ENCODE results near the gene C2orf76.

C2orf76 gene

GRCh38 chr2:119294671-119295070 is 72.0 kb downstream of the C2orf76 start:
- Histone ChIP-seq H3K4me1 (ENCODE audit: low read length) (peaks cover 16% of the 10 kb centered on the region), H3K79me2 (ENCODE audit: low read length) (no peaks in the 10 kb centered on the region), H3F3A (ENCODE audit: insufficient read depth, low read length) (peaks cover 11% of the 10 kb centered on the region; the same call in 1 of the 2 replicates), H3K9me3 (replicated peaks; ENCODE audit: insufficient read depth, low read length) (no peaks in the 10 kb centered on the region), H3K36me3 (replicated peaks; ENCODE audit: insufficient read depth, low read length) (no peaks in the 10 kb centered on the region), H3K27ac (ENCODE audit: low read length) (no peak overlapping the region), H3K4me3 (ENCODE audit: low read length) (no peak overlapping the region), H2AFZ (ENCODE audit: low read length) (no peak overlapping the region), H4K20me1 (ENCODE audit: insufficient read depth, low read length) (no peaks in the 10 kb centered on the region), H3K9ac (ENCODE audit: low read length) (no peak overlapping the region), H3K9me2 (replicated peaks; ENCODE audit: insufficient read depth, low read length) (no peaks in the 10 kb centered on the region), H3K4me2 (ENCODE audit: low read depth, low read length) (no peak overlapping the region), H3K27me3 (replicated peaks; ENCODE audit: insufficient read depth, low read length) (no peaks in the 10 kb centered on the region)
- TF ChIP-seq EZH2 (optimal IDR thresholded peaks at IDR 0.05; ENCODE audit: low read depth, low read length) (no peak), EZH2phosphoT487 (IDR thresholded peaks at IDR 0.05; ENCODE audit: low read length) (no peak)
- TF ChIP-seq, protein P1, sequence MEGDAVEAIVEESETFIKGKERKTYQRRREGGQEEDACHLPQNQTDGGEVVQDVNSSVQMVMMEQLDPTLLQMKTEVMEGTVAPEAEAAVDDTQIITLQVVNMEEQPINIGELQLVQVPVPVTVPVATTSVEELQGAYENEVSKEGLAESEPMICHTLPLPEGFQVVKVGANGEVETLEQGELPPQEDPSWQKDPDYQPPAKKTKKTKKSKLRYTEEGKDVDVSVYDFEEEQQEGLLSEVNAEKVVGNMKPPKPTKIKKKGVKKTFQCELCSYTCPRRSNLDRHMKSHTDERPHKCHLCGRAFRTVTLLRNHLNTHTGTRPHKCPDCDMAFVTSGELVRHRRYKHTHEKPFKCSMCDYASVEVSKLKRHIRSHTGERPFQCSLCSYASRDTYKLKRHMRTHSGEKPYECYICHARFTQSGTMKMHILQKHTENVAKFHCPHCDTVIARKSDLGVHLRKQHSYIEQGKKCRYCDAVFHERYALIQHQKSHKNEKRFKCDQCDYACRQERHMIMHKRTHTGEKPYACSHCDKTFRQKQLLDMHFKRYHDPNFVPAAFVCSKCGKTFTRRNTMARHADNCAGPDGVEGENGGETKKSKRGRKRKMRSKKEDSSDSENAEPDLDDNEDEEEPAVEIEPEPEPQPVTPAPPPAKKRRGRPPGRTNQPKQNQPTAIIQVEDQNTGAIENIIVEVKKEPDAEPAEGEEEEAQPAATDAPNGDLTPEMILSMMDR (IDR thresholded peaks at IDR 0.05; ENCODE audit: low read length), result no peak
- DNase-seq, result no peak

DNA sequence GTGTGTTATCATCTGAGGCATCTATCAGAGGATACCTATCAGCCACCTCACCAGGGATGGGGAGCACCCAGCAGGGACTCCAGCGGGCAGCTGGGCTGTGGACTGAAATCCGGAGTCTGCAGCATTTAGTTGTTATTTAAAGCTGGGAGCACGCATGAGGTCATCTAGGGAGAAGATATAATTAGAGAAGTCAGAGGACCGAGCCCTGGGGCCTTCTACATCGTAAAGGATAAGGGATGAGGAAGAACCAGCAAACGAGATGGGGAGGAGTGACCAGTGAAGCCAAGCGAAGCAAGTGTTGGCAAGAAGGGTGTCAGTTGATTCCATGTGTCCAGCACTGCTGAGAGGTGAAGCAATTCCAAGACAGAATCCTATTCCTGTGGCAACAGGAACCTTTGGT is 72.7 kb downstream of the C2orf76 start:
- no peak overlapping the region for H3K4me2 ChIP-seq (ENCODE audit: low read depth, low read length)
- no peaks in the 10 kb centered on the region for H3K9me2 ChIP-seq (replicated peaks; ENCODE audit: insufficient read depth, low read length)
- H3K79me2 ChIP-seq (ENCODE audit: low read length), result no peaks in the 10 kb centered on the region
- no peak overlapping the region for H2AFZ ChIP-seq (ENCODE audit: low read length)
- no peaks in the 10 kb centered on the region for H4K20me1 ChIP-seq (ENCODE audit: insufficient read depth, low read length)
- TF ChIP-seq EZH2phosphoT487 (IDR thresholded peaks at IDR 0.05; ENCODE audit: low read length), result no peak
- no peak for TF ChIP-seq EZH2 (optimal IDR thresholded peaks at IDR 0.05; ENCODE audit: low read depth, low read length)
- TF ChIP-seq, protein P1 (IDR thresholded peaks at IDR 0.05; ENCODE audit: low read length), result no peak
- H3F3A ChIP-seq (ENCODE audit: insufficient read depth, low read length), result peaks cover 11% of the 10 kb centered on the region; the same call in 1 of the 2 replicates
- H3K9me3 ChIP-seq (replicated peaks; ENCODE audit: insufficient read depth, low read length), result no peaks in the 10 kb centered on the region
- no peak overlapping the region for H3K27ac ChIP-seq (ENCODE audit: low read length)
- H3K4me1 ChIP-seq (ENCODE audit: low read length), result peaks cover 16% of the 10 kb centered on the region
- H3K27me3 ChIP-seq (replicated peaks; ENCODE audit: insufficient read depth, low read length), result no peaks in the 10 kb centered on the region
- no peaks in the 10 kb centered on the region for H3K36me3 ChIP-seq (replicated peaks; ENCODE audit: insufficient read depth, low read length)
- no peak overlapping the region for H3K4me3 ChIP-seq (ENCODE audit: low read length)
- H3K9ac ChIP-seq (ENCODE audit: low read length), result no peak overlapping the region
- no peak for DNase-seq

DNA sequence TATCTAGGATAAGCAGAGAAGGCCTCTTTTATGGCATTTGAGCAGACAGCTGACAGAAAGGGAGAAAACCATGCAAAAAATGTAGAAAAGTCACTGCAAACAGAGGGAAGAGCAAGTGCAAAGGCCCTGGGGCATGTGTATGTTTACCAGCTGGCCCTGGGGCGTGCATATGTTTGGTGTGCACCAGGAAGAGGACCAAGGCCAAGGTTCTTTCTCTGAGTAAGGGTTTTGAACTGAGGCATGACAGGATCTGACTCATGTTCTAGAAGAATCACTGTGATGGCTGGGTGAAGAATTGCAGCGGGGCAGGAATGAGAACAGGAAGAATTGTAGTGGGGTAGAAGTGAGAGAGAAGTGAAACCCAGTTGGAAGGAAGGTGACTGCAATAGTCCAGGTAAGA is 73.4 kb downstream of the C2orf76 start:
- Histone ChIP-seq H3K4me3 (ENCODE audit: low read length) (peak overlapping the region; percentile 48; the same call in 1 of the 2 replicates), H3K27ac (ENCODE audit: low read length) (peak overlapping the region; percentile 72; the same call in 1 of the 2 replicates), H3F3A (ENCODE audit: insufficient read depth, low read length) (peaks cover 11% of the 10 kb centered on the region; the same call in 1 of the 2 replicates), H3K9me3 (replicated peaks; ENCODE audit: insufficient read depth, low read length) (no peaks in the 10 kb centered on the region), H3K9me2 (replicated peaks; ENCODE audit: insufficient read depth, low read length) (no peaks in the 10 kb centered on the region), H3K27me3 (replicated peaks; ENCODE audit: insufficient read depth, low read length) (no peaks in the 10 kb centered on the region), H3K9ac (ENCODE audit: low read length) (no peak overlapping the region; the same call in 1 of the 2 replicates), H3K4me1 (ENCODE audit: low read length) (peaks cover 16% of the 10 kb centered on the region), H2AFZ (ENCODE audit: low read length) (no peak overlapping the region), H3K4me2 (ENCODE audit: low read depth, low read length) (peak overlapping the region; percentile 58; the same call in 1 of the 2 replicates), H3K79me2 (ENCODE audit: low read length) (no peaks in the 10 kb centered on the region), H4K20me1 (ENCODE audit: insufficient read depth, low read length) (no peaks in the 10 kb centered on the region), H3K36me3 (replicated peaks; ENCODE audit: insufficient read depth, low read length) (no peaks in the 10 kb centered on the region)
- no peak for TF ChIP-seq EZH2 (optimal IDR thresholded peaks at IDR 0.05; ENCODE audit: low read depth, low read length)
- TF ChIP-seq EZH2phosphoT487 (IDR thresholded peaks at IDR 0.05; ENCODE audit: low read length), result no peak
- TF ChIP-seq, protein P1 (IDR thresholded peaks at IDR 0.05; ENCODE audit: low read length), result no peak
- no peak for DNase-seq
